HG03175 (cell line): ENCODE results near the gene HAUS6.
"Not testable (repeated sequence)": the region's sequence is repeated elsewhere in the genome, so short reads cannot be mapped to it uniquely, and the experiment has no call there.

ENCODE experiments used
- ATAC-seq: cut with Tn5 transposase; IDR thresholded peaks from one replicate; pipeline ENCODE4 v1.9.1; 2021; ENCODE audit warnings: mild to moderate bottlenecking, moderate library complexity; ENCODE audit not compliant: unreplicated experiment

Gene HAUS6

GRCh38 chr9:19048966-19049916 is 53.5 kb downstream of the HAUS6 start, which contains the start of gene RRAGA:
Gene RRAGA, plus strand, starts transcription at chr9:19049427. Its CDS starts 233 bp downstream, at chr9:19049660.
- peak; percentile 90 for ATAC-seq

- ATAC-seq, result no peak
Observed at GRCh38 chr9:19036611-19037010, 66.1 kb downstream of the HAUS6 start.

- no peak for ATAC-seq
Observed at GRCh38 chr9:19033015-19033414, 69.7 kb downstream of the HAUS6 start, which contains the start of gene SAXO1. Gene SAXO1, minus strand, starts transcription at chr9:19033209. Its CDS starts 301 bp downstream, at chr9:19032908.

- no peak for ATAC-seq
Observed at GRCh38 chr9:19032406-19032805, 70.3 kb downstream of the HAUS6 start.

- ATAC-seq, result peak; percentile 54
Observed at GRCh38 chr9:19030899-19031298, 71.8 kb downstream of the HAUS6 start.

GRCh38 chr9:19028835-19029451 is 73.8 kb downstream of the HAUS6 start:
- ATAC-seq, result peak; percentile 74

GRCh38 chr9:19027825-19028224 is 74.9 kb downstream of the HAUS6 start:
- no peak for ATAC-seq

GRCh38 chr9:19026375-19026774 is 76.3 kb downstream of the HAUS6 start:
- no peak for ATAC-seq

GRCh38 chr9:19023078-19023477 is 79.6 kb downstream of the HAUS6 start:
- no peak for ATAC-seq

GRCh38 chr9:19022206-19022605 is 80.5 kb downstream of the HAUS6 start:
- no peak for ATAC-seq

- not testable (repeated sequence) for ATAC-seq
Observed at GRCh38 chr9:19021649-19022048, 81.1 kb downstream of the HAUS6 start.

- ATAC-seq, result no peak
Observed at GRCh38 chr9:19020886-19021455, 81.7 kb downstream of the HAUS6 start.

- no peak for ATAC-seq
Observed at GRCh38 chr9:19018201-19018600, 84.5 kb downstream of the HAUS6 start.

- ATAC-seq, result no peak
Observed at GRCh38 chr9:19009391-19009965, 93.2 kb downstream of the HAUS6 start.
